ENCODE data around the gene STARD10.

Gene STARD10

GRCh38 chr11:72832301-72833082 is 38.6 kb upstream of the STARD10 start:
- TF ChIP-seq CTCF (IDR thresholded peaks at IDR 0.05; ENCODE audit: insufficient read depth, low read length, missing control alignments): no peak
- ChIA-PET CTCF (interaction anchor here (0.6 to 11.3 kb wide), 40 partner anchors 8 to 460 kb away, joined by 3 to 324 read pairs (median 4); partner anchors contain the start of gene STARD10), POLR2A (interaction anchor here (0.6 to 1.4 kb wide), 4 partner anchors 107 to 346 kb away, joined by 3 to 4 read pairs (median 3); partner anchors contain the start of gene FCHSD2)
- H3K4me3 ChIP-seq (ENCODE audit: low read depth, low read length): no peak overlapping the region
- DNase-seq (ENCODE audit: low read depth, low spot score): no peak

- CTCF ChIA-PET: interaction anchor here (0.6 to 11.3 kb wide), 43 partner anchors 9 to 460 kb away, joined by 3 to 324 read pairs (median 4); partner anchors contain the start of gene STARD10
- no peak for DNase-seq (ENCODE audit: low read depth, low spot score)
- H3K4me3 ChIP-seq (ENCODE audit: low read depth, low read length): no peak overlapping the region
- TF ChIP-seq CTCF (IDR thresholded peaks at IDR 0.05; ENCODE audit: insufficient read depth, low read length, missing control alignments): peak; percentile 97
- POLR2A ChIA-PET: interaction anchor here (0.6 to 1.4 kb wide), 4 partner anchors 106 to 346 kb away, joined by 3 to 4 read pairs (median 3); partner anchors contain the start of gene FCHSD2
Observed at GRCh38 chr11:72831521-72832300, 37.9 kb upstream of the STARD10 start.

GRCh38 chr11:72829884-72830533 is 36.2 kb upstream of the STARD10 start:
- TF ChIP-seq CTCF (IDR thresholded peaks at IDR 0.05; ENCODE audit: insufficient read depth, low read length, missing control alignments): no peak
- no peak overlapping the region for H3K4me3 ChIP-seq (ENCODE audit: low read depth, low read length)
- no peak for DNase-seq (ENCODE audit: low read depth, low spot score)
- ChIA-PET POLR2A (interaction anchor here (0.5 to 0.7 kb wide), 2 partner anchors 281 to 415 kb away, joined by 3 read pairs; no protein-coding TSS in a partner anchor), CTCF (interaction anchor here (1.2 to 11.3 kb wide), 12 partner anchors 10 to 459 kb away, joined by 3 to 324 read pairs (median 34); no protein-coding TSS in a partner anchor)

GRCh38 chr11:72829178-72829577 is 35.3 kb upstream of the STARD10 start:
- POLR2A ChIA-PET: no interaction called here
- CTCF ChIA-PET: interaction anchor here (0.7 to 11.3 kb wide), 10 partner anchors 11 to 415 kb away, joined by 3 to 324 read pairs (median 24); no protein-coding TSS in a partner anchor
- no peak for TF ChIP-seq CTCF (IDR thresholded peaks at IDR 0.05; ENCODE audit: insufficient read depth, low read length, missing control alignments)
- no peak for DNase-seq (ENCODE audit: low read depth, low spot score)
- no peak overlapping the region for H3K4me3 ChIP-seq (ENCODE audit: low read depth, low read length)

- DNase-seq (ENCODE audit: low read depth, low spot score): no peak
- ChIA-PET CTCF (interaction anchor here (0.7 to 11.3 kb wide), 14 partner anchors 8 to 415 kb away, joined by 3 to 324 read pairs (median 6); no protein-coding TSS in a partner anchor), POLR2A (no interaction called here)
- H3K4me3 ChIP-seq (ENCODE audit: low read depth, low read length): no peak overlapping the region
- no peak for TF ChIP-seq CTCF (IDR thresholded peaks at IDR 0.05; ENCODE audit: insufficient read depth, low read length, missing control alignments)
Observed at GRCh38 chr11:72828692-72829101, 34.9 kb upstream of the STARD10 start.
